GM19035 (cell line): ENCODE results near the gene SLC14A1.
A peak's percentile ranks its signal among the peaks of the same experiment; 100 is the strongest.

Source experiments
- ATAC-seq: cut with Tn5 transposase; IDR thresholded peaks from one replicate; pipeline ENCODE4 v1.9.1; 2021; ENCODE audit not compliant: unreplicated experiment

Gene SLC14A1

GRCh38 chr18:45723567-45724355 is at the start of gene SLC14A1:
Gene SLC14A1 (plus strand): TSS chr18:45724181. CDS start chr18:45730321, 6,140 bp downstream.
- ATAC-seq: no peak

- no peak for ATAC-seq
These were observed 46.6 kb upstream of the SLC14A1 start for GRCh38 chr18:45677276-45677807.

- ATAC-seq: no peak
These were observed 45.5 kb upstream of the SLC14A1 start for GRCh38 chr18:45678441-45678840.

GRCh38 chr18:45678850-45679249 is 45.1 kb upstream of the SLC14A1 start:
- ATAC-seq: no peak

- ATAC-seq: no peak
These were observed 43.8 kb upstream of the SLC14A1 start for GRCh38 chr18:45680066-45680690.

- ATAC-seq: no peak
These were observed 41.8 kb upstream of the SLC14A1 start for GRCh38 chr18:45682181-45682580.

GRCh38 chr18:45684341-45685115 is 39.5 kb upstream of the SLC14A1 start:
- no peak for ATAC-seq

- ATAC-seq: peak; percentile 89
These were observed 36.9 kb upstream of the SLC14A1 start for GRCh38 chr18:45686891-45687611.

- ATAC-seq: peak; percentile 38
These were observed 36.4 kb upstream of the SLC14A1 start for GRCh38 chr18:45687621-45688020.

GRCh38 chr18:45688113-45688512 is 35.9 kb upstream of the SLC14A1 start:
- no peak for ATAC-seq

GRCh38 chr18:45688833-45689232 is 35.1 kb upstream of the SLC14A1 start:
- no peak for ATAC-seq

- ATAC-seq: no peak
These were observed 34.6 kb upstream of the SLC14A1 start for GRCh38 chr18:45689396-45689795.

- no peak for ATAC-seq
These were observed 32.8 kb upstream of the SLC14A1 start for GRCh38 chr18:45690975-45691815.

GRCh38 chr18:45691816-45692179 is 32.2 kb upstream of the SLC14A1 start:
- no peak for ATAC-seq

- no peak for ATAC-seq
These were observed 21.2 kb upstream of the SLC14A1 start for GRCh38 chr18:45702708-45703265.

GRCh38 chr18:45708831-45709230 is 15.2 kb upstream of the SLC14A1 start:
- no peak for ATAC-seq

- ATAC-seq: no peak
These were observed 11.9 kb upstream of the SLC14A1 start for GRCh38 chr18:45712061-45712460.

GRCh38 chr18:45713239-45713638 is 10.7 kb upstream of the SLC14A1 start:
- ATAC-seq: no peak

GRCh38 chr18:45715212-45715780 is 8.7 kb upstream of the SLC14A1 start:
- ATAC-seq: no peak
